Myometrial cell (primary cell): Measurements from ENCODE around the gene APOL5. TPM values are rescaled to one million over a fixed set of nuclear protein-coding genes. Genes with fewer than 3 reads are reported as not detected.

ENCODE experiments used
- total RNA-seq: library from RNA; depleted of rRNA; stranded (reverse); fragments of >200 nt; gene quantifications from 2 replicates; pipeline ENCODE4 v1.2.3, GENCODE V29; 2015

Gene APOL5, protein sequence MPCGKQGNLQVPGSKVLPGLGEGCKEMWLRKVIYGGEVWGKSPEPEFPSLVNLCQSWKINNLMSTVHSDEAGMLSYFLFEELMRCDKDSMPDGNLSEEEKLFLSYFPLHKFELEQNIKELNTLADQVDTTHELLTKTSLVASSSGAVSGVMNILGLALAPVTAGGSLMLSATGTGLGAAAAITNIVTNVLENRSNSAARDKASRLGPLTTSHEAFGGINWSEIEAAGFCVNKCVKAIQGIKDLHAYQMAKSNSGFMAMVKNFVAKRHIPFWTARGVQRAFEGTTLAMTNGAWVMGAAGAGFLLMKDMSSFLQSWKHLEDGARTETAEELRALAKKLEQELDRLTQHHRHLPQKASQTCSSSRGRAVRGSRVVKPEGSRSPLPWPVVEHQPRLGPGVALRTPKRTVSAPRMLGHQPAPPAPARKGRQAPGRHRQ
- total RNA-seq = not detected in 2 replicates

GRCh38 chr22:35717572-35717971, at the start of gene APOL5:
Gene APOL5, plus strand, starts transcription at chr22:35717872. Its CDS starts 0 bp downstream, at chr22:35717872.

Other genes with a start within 250 kb of the APOL5 start
- gene RASD2, start 177.0 kb upstream of the APOL5 start, total RNA-seq = under 0.01 TPM in 1 of 2 replicates, not detected in the other
- not detected in 2 replicates for gene MB, start 100.5 kb upstream of the APOL5 start, total RNA-seq
- 18.4 and 19.3 TPM in 2 replicates for gene APOL6, start 69.4 kb upstream of the APOL5 start, total RNA-seq